KG1 (cell line): ENCODE data around the gene FAM187B.

ENCODE experiments used
- DNase-seq: peaks from one replicate; lab custom pipeline; 2025; lab: John Stamatoyannopoulos, UW

The FAM187B gene

DNA sequence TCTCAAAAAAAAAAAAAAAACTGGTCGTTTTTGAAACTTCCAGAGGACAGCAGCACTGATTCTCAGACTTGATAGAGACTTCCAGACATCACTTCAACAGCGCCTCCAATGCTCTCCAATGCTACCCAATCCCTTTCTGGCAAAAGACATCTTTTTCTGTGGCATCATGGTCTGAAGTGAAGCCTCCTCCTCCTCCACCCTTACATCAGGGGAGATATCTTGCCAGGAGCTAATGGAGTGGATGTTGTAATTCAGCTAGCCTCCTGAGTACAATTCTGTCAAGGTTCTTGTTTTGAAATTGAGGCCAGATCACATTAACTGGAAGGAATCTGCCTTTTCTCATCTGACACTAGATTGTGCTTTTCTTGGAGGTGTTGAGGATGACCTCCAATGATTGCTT lies 49.8 kb downstream of the FAM187B start:
- no peak for DNase-seq

DNA sequence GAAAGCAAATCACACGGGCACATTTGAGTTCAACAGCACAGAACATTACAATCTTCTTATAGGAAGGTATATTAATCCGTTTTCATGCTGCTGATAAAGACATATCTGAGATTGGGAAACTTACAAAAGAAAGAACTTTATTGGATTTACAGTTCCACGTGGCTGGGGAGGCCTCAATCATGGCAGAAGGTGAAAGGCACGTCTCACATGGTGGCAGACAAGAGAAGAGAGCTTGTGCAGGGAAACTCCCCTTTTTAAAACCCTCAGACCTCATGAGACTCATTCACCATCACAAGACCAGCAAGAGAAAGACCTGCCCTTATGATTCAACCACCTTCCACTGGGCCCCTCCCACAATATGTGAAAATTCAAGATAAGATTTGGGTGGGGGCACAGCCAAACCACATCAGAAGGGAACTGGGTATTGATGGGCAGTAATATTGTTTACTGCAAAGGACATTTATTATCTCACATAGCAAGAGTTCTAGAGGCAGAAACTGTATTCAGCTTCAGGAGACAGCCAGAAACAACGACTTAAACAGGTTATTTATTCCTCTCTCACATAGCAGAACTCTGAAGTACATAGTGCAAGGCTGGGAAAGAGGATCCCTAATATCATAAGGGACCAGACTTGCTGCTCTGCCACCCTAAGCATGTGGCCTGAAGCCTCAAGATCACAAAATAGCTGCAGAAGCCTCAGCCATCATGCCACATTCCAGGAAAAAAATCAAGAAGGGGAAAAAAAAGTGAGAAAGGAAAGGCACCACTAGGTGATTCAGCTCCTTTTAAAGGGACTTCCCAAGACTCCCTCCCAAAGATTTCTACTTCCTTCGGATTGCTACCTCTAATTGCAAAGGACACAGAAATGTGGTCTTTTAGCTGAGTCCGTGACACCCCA lies 50.9 kb downstream of the FAM187B start:
- no peak for DNase-seq

DNA sequence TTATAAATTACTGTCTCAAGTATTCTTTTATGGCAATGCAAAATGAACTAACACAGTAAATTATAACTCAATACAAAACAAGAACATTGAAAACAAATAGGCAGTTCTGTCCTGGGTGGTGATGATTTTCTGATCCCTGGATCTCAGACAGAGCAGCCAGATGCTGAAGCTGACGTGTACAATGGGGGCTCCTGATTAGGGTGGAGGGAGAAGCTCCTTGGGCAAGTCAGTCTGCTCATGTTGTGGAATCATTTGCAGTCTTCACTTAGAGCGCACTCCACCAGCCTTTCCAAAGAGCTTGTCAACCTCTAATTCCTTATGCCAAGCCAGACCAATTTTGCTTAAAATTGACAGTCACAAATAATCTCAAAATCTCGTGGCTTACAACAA lies 52.4 kb downstream of the FAM187B start:
- no peak for DNase-seq
